Measurements from ENCODE around the gene NR1I2.

Gene NR1I2

GRCh38 chr3:119781330-119782198 lies at the start of gene NR1I2:
Gene NR1I2 (plus strand): TSS chr3:119782101.
- DNase-seq (ENCODE audit: low read depth in 1 of 2, low spot score in 1 of 2) = no peak

GRCh38 chr3:119733812-119734211 lies 48.1 kb upstream of the NR1I2 start:
- DNase-seq (ENCODE audit: low read depth in 1 of 2, low spot score in 1 of 2) = no peak

GRCh38 chr3:119738741-119739140 lies 43.2 kb upstream of the NR1I2 start:
- no peak for DNase-seq (ENCODE audit: low read depth in 1 of 2, low spot score in 1 of 2)

GRCh38 chr3:119741657-119742590 lies 40.0 kb upstream of the NR1I2 start:
- DNase-seq (ENCODE audit: low read depth in 1 of 2, low spot score in 1 of 2) = no peak

GRCh38 chr3:119743921-119744320 lies 38.0 kb upstream of the NR1I2 start:
- DNase-seq (ENCODE audit: low read depth in 1 of 2, low spot score in 1 of 2) = no peak

- DNase-seq (ENCODE audit: low read depth in 1 of 2, low spot score in 1 of 2) = no peak
Measured at GRCh38 chr3:119745942-119746341, 36.0 kb upstream of the NR1I2 start.

GRCh38 chr3:119746423-119746822 lies 35.5 kb upstream of the NR1I2 start:
- DNase-seq (ENCODE audit: low read depth in 1 of 2, low spot score in 1 of 2) = no peak

- DNase-seq (ENCODE audit: low read depth in 1 of 2, low spot score in 1 of 2) = no peak
Measured at GRCh38 chr3:119747357-119747756, 34.5 kb upstream of the NR1I2 start.

- no peak for DNase-seq (ENCODE audit: low read depth in 1 of 2, low spot score in 1 of 2)
Measured at GRCh38 chr3:119748991-119749390, 32.9 kb upstream of the NR1I2 start.

- no peak for DNase-seq (ENCODE audit: low read depth in 1 of 2, low spot score in 1 of 2)
Measured at GRCh38 chr3:119751423-119751822, 30.5 kb upstream of the NR1I2 start.

- no peak for DNase-seq (ENCODE audit: low read depth in 1 of 2, low spot score in 1 of 2)
Measured at GRCh38 chr3:119759962-119760361, 21.9 kb upstream of the NR1I2 start.

- no peak for DNase-seq (ENCODE audit: low read depth in 1 of 2, low spot score in 1 of 2)
Measured at GRCh38 chr3:119762876-119763275, 19.0 kb upstream of the NR1I2 start.

GRCh38 chr3:119763466-119763865 lies 18.4 kb upstream of the NR1I2 start:
- DNase-seq (ENCODE audit: low read depth in 1 of 2, low spot score in 1 of 2) = no peak

GRCh38 chr3:119765239-119765638 lies 16.7 kb upstream of the NR1I2 start:
- no peak for DNase-seq (ENCODE audit: low read depth in 1 of 2, low spot score in 1 of 2)

- DNase-seq (ENCODE audit: low read depth in 1 of 2, low spot score in 1 of 2) = no peak
Measured at GRCh38 chr3:119767936-119768601, 13.8 kb upstream of the NR1I2 start.

GRCh38 chr3:119768668-119769393 lies 13.1 kb upstream of the NR1I2 start:
- no peak for DNase-seq (ENCODE audit: low read depth in 1 of 2, low spot score in 1 of 2)

GRCh38 chr3:119769394-119770149 lies 12.3 kb upstream of the NR1I2 start:
- no peak for DNase-seq (ENCODE audit: low read depth in 1 of 2, low spot score in 1 of 2)

GRCh38 chr3:119774444-119774843 lies 7.5 kb upstream of the NR1I2 start:
- no peak for DNase-seq (ENCODE audit: low read depth in 1 of 2, low spot score in 1 of 2)

GRCh38 chr3:119776304-119776703 lies 5.6 kb upstream of the NR1I2 start:
- no peak for DNase-seq (ENCODE audit: low read depth in 1 of 2, low spot score in 1 of 2)

- no peak for DNase-seq (ENCODE audit: low read depth in 1 of 2, low spot score in 1 of 2)
Measured at GRCh38 chr3:119778176-119778575, 3.7 kb upstream of the NR1I2 start.
